GM10847 (cell line): ENCODE measurements around the gene RND2.

Source experiments
- POLR2A ChIP-seq: IDR thresholded peaks from 2 replicates; pipeline ENCODE4 v1.6.1; 2011; ENCODE audit not compliant: insufficient read length; ENCODE audit errors: extremely low read depth

Gene RND2

GRCh38 chr17:43039646-43040045 lies 14.6 kb downstream of the RND2 start:
- TF ChIP-seq POLR2A: no peak

- no peak for TF ChIP-seq POLR2A
Measured at GRCh38 chr17:43040655-43041054, 15.6 kb downstream of the RND2 start.

- no peak for TF ChIP-seq POLR2A
Measured at GRCh38 chr17:43042025-43042628, 17.1 kb downstream of the RND2 start.

GRCh38 chr17:43043307-43043706 lies 18.3 kb downstream of the RND2 start:
- TF ChIP-seq POLR2A: no peak

GRCh38 chr17:43044024-43044423 lies 19.0 kb downstream of the RND2 start:
- no peak for TF ChIP-seq POLR2A

- TF ChIP-seq POLR2A: no peak
Measured at GRCh38 chr17:43051969-43052368, 26.9 kb downstream of the RND2 start.

- no peak for TF ChIP-seq POLR2A
Measured at GRCh38 chr17:43056051-43056450, 31.0 kb downstream of the RND2 start.

GRCh38 chr17:43062984-43063638 lies 38.1 kb downstream of the RND2 start:
- TF ChIP-seq POLR2A: no peak

- TF ChIP-seq POLR2A: no peak
Measured at GRCh38 chr17:43068570-43069367, 43.7 kb downstream of the RND2 start.

- TF ChIP-seq POLR2A: no peak
Measured at GRCh38 chr17:43069368-43069898, 44.4 kb downstream of the RND2 start.

GRCh38 chr17:43070257-43070656 lies 45.2 kb downstream of the RND2 start:
- TF ChIP-seq POLR2A: no peak

- no peak for TF ChIP-seq POLR2A
Measured at GRCh38 chr17:43070872-43071271, 45.8 kb downstream of the RND2 start.

- no peak for TF ChIP-seq POLR2A
Measured at GRCh38 chr17:43074869-43075268, 49.8 kb downstream of the RND2 start.

- TF ChIP-seq POLR2A: no peak
Measured at GRCh38 chr17:43079641-43080302, 54.7 kb downstream of the RND2 start.
